UCSD-AML1 (cell line): ENCODE results near the gene GGCT.

ENCODE experiments used
- DNase-seq: peaks from one replicate; lab custom pipeline; 2025; ENCODE audit not compliant: unreplicated experiment; lab: John Stamatoyannopoulos, UW

Gene GGCT

GRCh38 chr7:30465046-30465810 is 39.4 kb downstream of the GGCT start:
- no peak for DNase-seq

- no peak for DNase-seq
Observed at GRCh38 chr7:30464231-30464671, 40.4 kb downstream of the GGCT start.

- DNase-seq = no peak
Observed at GRCh38 chr7:30463405-30464145, 41.1 kb downstream of the GGCT start.

GRCh38 chr7:30462179-30462578 is 42.5 kb downstream of the GGCT start:
- no peak for DNase-seq

- DNase-seq = no peak
Observed at GRCh38 chr7:30460246-30460633, 44.4 kb downstream of the GGCT start.

- DNase-seq = no peak
Observed at GRCh38 chr7:30459591-30460245, 44.9 kb downstream of the GGCT start.

- no peak for DNase-seq
Observed at GRCh38 chr7:30458311-30458710, 46.3 kb downstream of the GGCT start.

- DNase-seq = no peak
Observed at GRCh38 chr7:30453921-30454320, 50.7 kb downstream of the GGCT start.

- DNase-seq = no peak
Observed at GRCh38 chr7:30453016-30453415, 51.6 kb downstream of the GGCT start.

- no peak for DNase-seq
Observed at GRCh38 chr7:30452280-30452930, 52.2 kb downstream of the GGCT start.

- no peak for DNase-seq
Observed at GRCh38 chr7:30451539-30452279, 52.9 kb downstream of the GGCT start.

- DNase-seq = no peak
Observed at GRCh38 chr7:30450983-30451497, 53.6 kb downstream of the GGCT start.

- DNase-seq = no peak
Observed at GRCh38 chr7:30450240-30450982, 54.2 kb downstream of the GGCT start.

- DNase-seq = no peak
Observed at GRCh38 chr7:30448461-30449189, 56.0 kb downstream of the GGCT start.

- no peak for DNase-seq
Observed at GRCh38 chr7:30447466-30447865, 57.2 kb downstream of the GGCT start.
